ENCODE data around the gene SSBP2. TPM values are rescaled to one million over a fixed set of nuclear protein-coding genes. Genes with fewer than 3 reads are reported as not detected.

The SSBP2 gene
- polyA plus RNA-seq, 1 experiment, result 74.3 TPM

DNA sequence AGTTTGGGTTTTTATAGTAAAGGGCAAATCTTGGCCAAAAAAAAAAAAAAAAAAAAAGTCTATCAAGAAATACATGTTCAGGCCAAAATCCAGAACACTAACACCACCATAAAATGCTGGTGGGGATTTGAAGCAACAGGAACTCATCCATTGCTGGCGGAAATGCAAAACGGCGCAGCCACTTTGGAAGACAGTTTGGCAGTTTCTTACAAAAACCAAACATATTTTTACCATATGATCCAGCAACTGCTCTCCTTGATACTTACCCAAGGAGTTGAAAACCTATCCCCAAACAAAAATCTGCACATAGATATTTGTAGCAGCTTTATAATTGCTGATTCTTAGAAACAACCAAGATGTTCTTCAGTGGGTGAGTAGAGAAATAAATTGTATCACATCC, 203.9 kb downstream of the SSBP2 start:
- TF ChIP-seq, protein P1, sequence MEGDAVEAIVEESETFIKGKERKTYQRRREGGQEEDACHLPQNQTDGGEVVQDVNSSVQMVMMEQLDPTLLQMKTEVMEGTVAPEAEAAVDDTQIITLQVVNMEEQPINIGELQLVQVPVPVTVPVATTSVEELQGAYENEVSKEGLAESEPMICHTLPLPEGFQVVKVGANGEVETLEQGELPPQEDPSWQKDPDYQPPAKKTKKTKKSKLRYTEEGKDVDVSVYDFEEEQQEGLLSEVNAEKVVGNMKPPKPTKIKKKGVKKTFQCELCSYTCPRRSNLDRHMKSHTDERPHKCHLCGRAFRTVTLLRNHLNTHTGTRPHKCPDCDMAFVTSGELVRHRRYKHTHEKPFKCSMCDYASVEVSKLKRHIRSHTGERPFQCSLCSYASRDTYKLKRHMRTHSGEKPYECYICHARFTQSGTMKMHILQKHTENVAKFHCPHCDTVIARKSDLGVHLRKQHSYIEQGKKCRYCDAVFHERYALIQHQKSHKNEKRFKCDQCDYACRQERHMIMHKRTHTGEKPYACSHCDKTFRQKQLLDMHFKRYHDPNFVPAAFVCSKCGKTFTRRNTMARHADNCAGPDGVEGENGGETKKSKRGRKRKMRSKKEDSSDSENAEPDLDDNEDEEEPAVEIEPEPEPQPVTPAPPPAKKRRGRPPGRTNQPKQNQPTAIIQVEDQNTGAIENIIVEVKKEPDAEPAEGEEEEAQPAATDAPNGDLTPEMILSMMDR (IDR thresholded peaks at IDR 0.05; ENCODE audit: low read depth, low read length), result no peak
- Histone ChIP-seq H3K27ac (ENCODE audit: low read depth, low read length) (no peak overlapping the region), H3K4me3 (ENCODE audit: low read depth, low read length) (no peak overlapping the region), H3K9me3 (ENCODE audit: control insufficient read depth, insufficient read depth, low read length) (no peaks in the 10 kb centered on the region; the same call in 1 of the 2 replicates), H3K27me3 (ENCODE audit: control insufficient read depth, insufficient read depth, low read length) (no peaks in the 10 kb centered on the region)
- CTCF ChIA-PET, result no interaction called here
- no peak for DNase-seq (ENCODE audit: low read depth, low spot score)
- POLR2A ChIA-PET, result no interaction called here

DNA sequence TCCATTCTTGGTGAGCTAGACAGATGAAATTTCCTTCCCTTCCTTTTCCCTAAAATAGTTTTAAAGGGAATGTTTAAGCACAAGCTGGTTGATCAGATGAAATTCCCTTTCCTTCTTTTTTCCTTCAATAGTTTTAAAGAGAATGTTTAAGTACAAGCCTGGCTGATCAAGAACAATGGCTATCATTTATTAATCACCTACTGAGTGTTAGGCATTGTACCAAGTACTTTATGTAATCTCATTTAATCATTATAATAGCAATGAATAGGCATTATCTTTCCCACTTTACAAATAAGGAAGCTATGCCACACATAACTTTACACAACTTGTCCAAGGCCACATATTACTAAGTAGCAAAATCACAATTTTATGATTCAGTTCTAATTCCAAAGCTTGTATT, 205.0 kb downstream of the SSBP2 start:
- CTCF ChIA-PET, result interaction anchor here (0.6 kb wide), 1 partner anchor 309 kb away, joined by 5 read pairs; no protein-coding TSS in a partner anchor
- TF ChIP-seq, protein P1 (IDR thresholded peaks at IDR 0.05; ENCODE audit: low read depth, low read length), result no peak

DNA sequence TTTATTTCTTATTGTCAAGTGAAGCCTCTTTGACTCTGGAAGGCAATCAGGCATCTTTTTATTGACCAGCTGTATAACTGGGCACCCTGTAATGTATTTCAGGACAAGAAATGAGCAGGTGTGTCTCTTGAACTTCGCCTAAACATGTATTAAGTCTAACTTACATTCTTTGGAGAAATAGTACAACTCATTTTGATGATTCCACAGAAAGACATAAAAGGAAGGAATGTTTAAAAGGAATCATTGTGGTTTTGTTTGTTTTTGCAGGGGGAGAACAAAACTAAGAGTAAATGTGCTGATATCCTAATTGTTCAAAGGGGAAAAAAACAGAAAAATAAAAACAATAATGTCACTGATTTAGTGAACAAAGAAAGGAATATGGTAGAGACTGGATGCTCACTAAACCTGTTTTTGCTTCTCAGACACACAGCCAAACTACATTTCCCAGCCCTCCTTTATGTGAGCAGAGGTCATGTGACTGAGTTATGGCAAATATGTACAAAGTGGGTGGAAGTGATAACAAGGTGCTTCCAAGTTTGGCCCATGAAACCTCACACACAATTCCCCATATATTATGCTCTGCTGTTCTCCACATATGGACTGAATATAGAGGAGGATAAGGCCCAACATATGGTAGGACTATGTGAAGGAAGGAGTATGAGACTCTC, 206.4 kb downstream of the SSBP2 start:
- ChIA-PET CTCF (no interaction called here), POLR2A (no interaction called here)
- Histone ChIP-seq H3K27ac (ENCODE audit: low read depth, low read length) (no peak overlapping the region), H3K9me3 (ENCODE audit: control insufficient read depth, insufficient read depth, low read length) (no peaks in the 10 kb centered on the region; the same call in 1 of the 2 replicates), H3K4me3 (ENCODE audit: low read depth, low read length) (no peak overlapping the region), H3K27me3 (ENCODE audit: control insufficient read depth, insufficient read depth, low read length) (no peaks in the 10 kb centered on the region)
- TF ChIP-seq, protein P1 (IDR thresholded peaks at IDR 0.05; ENCODE audit: low read depth, low read length), result no peak
- DNase-seq (ENCODE audit: low read depth, low spot score), result no peak

More for the DNA sequence above, 205.0 kb downstream of the SSBP2 start:
- Histone ChIP-seq H3K27me3 (ENCODE audit: control insufficient read depth, insufficient read depth, low read length) (no peaks in the 10 kb centered on the region), H3K9me3 (ENCODE audit: control insufficient read depth, insufficient read depth, low read length) (no peaks in the 10 kb centered on the region; the same call in 1 of the 2 replicates), H3K27ac (ENCODE audit: low read depth, low read length) (no peak overlapping the region), H3K4me3 (ENCODE audit: low read depth, low read length) (no peak overlapping the region)
- POLR2A ChIA-PET, result no interaction called here
- DNase-seq (ENCODE audit: low read depth, low spot score), result no peak

DNA sequence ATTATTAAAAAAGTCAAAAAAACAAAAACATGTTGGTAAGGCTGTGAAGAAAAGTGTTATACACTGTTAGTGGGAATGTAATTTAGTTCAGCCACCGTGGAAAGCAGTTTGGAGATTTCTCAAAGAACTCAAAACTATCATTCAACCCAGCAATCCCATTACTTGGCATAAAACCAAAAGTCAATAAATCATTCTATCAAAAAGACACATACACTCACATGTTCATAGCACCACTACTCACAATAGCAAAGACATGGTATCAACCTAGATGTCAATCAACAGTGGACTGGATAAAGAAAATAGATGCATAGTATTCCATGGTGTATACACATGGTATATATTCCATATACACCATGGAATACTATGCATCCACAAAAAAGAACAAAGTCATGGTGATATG, 208.7 kb downstream of the SSBP2 start:
- ChIA-PET POLR2A (no interaction called here), CTCF (no interaction called here)
- no peaks in the 10 kb centered on the region; the same call in 1 of the 2 replicates for H3K9me3 ChIP-seq (ENCODE audit: control insufficient read depth, insufficient read depth, low read length)
- no peak overlapping the region for H3K4me3 ChIP-seq (ENCODE audit: low read depth, low read length)
- TF ChIP-seq, protein P1 (IDR thresholded peaks at IDR 0.05; ENCODE audit: low read depth, low read length), result no peak
- H3K27ac ChIP-seq (ENCODE audit: low read depth, low read length), result no peak overlapping the region
- no peak for DNase-seq (ENCODE audit: low read depth, low spot score)
- no peaks in the 10 kb centered on the region for H3K27me3 ChIP-seq (ENCODE audit: control insufficient read depth, insufficient read depth, low read length)

DNA sequence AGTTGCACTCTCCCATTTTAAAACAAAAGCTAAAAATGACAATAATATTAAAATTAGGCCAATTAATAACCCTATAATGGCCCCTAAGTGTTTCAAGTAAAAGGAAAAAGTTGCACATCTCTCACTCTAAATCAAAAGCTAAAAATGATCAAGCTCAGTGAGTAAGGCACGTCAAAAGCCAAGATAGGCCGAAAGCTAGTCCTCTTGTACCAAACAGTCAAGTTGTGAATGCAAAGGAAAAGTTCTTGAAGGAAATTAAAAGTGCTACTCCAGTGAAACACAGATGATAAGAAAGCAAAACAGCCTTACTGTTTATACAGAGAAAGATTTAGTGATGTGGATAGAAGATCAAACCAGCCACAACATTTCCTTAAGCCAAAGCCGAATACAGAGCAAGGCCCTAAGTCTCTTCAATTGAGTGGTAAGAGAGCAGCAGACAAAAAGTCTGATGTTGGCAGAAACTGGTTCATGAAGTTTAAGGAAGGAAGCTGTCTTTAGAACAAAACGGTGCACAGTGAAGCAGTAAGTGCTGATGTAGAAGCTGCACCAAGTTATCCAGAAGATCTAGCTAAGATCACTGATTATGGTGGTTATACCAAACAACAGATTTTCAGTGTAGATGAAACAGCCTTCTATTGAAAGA, 212.9 kb downstream of the SSBP2 start:
- Histone ChIP-seq H3K4me3 (ENCODE audit: low read depth, low read length) (no peak overlapping the region), H3K27ac (ENCODE audit: low read depth, low read length) (no peak overlapping the region), H3K27me3 (ENCODE audit: control insufficient read depth, insufficient read depth, low read length) (no peaks in the 10 kb centered on the region), H3K9me3 (ENCODE audit: control insufficient read depth, insufficient read depth, low read length) (no peaks in the 10 kb centered on the region; the same call in 1 of the 2 replicates)
- no peak for DNase-seq (ENCODE audit: low read depth, low spot score)
- TF ChIP-seq, protein P1 (IDR thresholded peaks at IDR 0.05; ENCODE audit: low read depth, low read length), result no peak
- POLR2A ChIA-PET, result no interaction called here
- CTCF ChIA-PET, result no interaction called here
